BLaER1 treated with 17β-estradiol and CSF1 and Interleukin-3, amounts not matched to agents 10 nM and 100 nM (cell line): ENCODE data around the gene BRINP2.

Experiments used
- H3K27ac ChIP-seq, 11 experiments: shearing (Covaris generic); formaldehyde crosslinking; 2 replicates each; pipeline ENCODE4 v1.8.1; 2022
- H3K27me3 ChIP-seq, 11 experiments: shearing (Covaris generic); formaldehyde crosslinking; 2 replicates each; pipeline ENCODE4 v1.8.1; 2022
- H3K36me3 ChIP-seq, 11 experiments: shearing (Covaris generic); formaldehyde crosslinking; 2 replicates each; pipeline ENCODE4 v1.8.1; 2022
- H3K4me1 ChIP-seq, 10 experiments: shearing (Covaris generic); formaldehyde crosslinking; 2 replicates each; pipeline ENCODE4 v1.8.1; 2022
- H3K4me2 ChIP-seq, 11 experiments: shearing (Covaris generic); formaldehyde crosslinking; 2 replicates each; pipeline ENCODE4 v1.8.1; 2022
- H3K4me3 ChIP-seq, 10 experiments: shearing (Covaris generic); formaldehyde crosslinking; 2 replicates each; pipeline ENCODE4 v1.8.1; 2022
- H3K9ac ChIP-seq, 11 experiments: shearing (Covaris generic); formaldehyde crosslinking; 2 replicates each; pipeline ENCODE4 v1.8.1; 2022
- H3K9me3 ChIP-seq, 11 experiments: shearing (Covaris generic); formaldehyde crosslinking; replicated peaks in 1 of 11; 2 replicates each; pipeline ENCODE4 v1.8.1; 2022
- H4K20me1 ChIP-seq, 11 experiments: shearing (Covaris generic); formaldehyde crosslinking; 2 replicates each; pipeline ENCODE4 v1.8.1; 2022
- Cebpa-rat ChIP-seq, 11 experiments: shearing (Covaris generic); IDR thresholded peaks; 2 replicates each; pipeline ENCODE4 v1.8.1; 2022

The BRINP2 gene

DNA sequence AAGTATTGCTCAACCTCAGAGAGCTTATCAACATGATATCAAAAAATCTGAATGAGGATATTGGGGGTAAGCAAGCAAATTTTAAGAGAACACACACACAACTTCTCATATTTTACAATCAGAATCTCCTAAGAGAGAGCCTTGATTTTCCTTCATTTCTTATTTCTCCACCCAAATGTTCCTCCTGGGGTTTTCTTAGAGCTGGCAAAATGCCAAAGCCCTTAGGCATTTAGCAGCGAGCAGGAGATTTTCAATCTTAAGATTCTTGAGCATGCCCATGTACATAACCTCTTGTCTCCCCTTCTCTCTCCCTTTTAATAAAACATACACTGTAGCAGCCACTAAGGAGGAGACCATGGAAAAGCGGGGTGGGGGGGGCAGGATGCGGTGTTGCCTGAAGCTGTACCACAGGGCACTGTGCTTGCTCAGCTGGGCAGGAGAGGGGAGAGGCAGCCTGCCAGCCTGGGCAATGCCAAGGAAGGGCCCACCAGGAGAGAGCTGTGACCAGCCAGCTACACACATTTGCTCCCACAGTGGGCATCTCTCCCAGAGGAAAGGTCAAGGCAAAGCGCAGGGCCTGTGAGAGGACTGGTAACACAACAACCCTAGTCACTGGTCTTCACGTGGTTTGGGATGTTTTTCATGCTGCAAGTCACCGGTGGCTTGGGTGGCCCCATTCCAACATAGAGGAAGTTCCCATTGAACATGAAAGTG lies 4.3 kb downstream of the BRINP2 start:
- peaks cover 0 to 34% (median 5%) of the 10 kb centered on the region in 10 experiments; a peak in 11 of 20 replicates for H3K4me1 ChIP-seq
- H4K20me1 ChIP-seq, result peaks cover 0 to 6% (median 0%) of the 10 kb centered on the region in 11 experiments; a peak in 1 of 22 replicates
- no peak for TF ChIP-seq Cebpa-rat (IDR thresholded peaks at IDR 0.05)
- H3K4me2 ChIP-seq, result no peak overlapping the region
- no peak overlapping the region for H3K9ac ChIP-seq
- no peak overlapping the region for H3K27ac ChIP-seq
- H3K9me3 ChIP-seq, result peaks cover 0 to 12% (median 7%) of the 10 kb centered on the region in 11 experiments; a peak in 9 of 22 replicates
- no peaks in the 10 kb centered on the region for H3K36me3 ChIP-seq
- no peak overlapping the region for H3K4me3 ChIP-seq
- H3K27me3 ChIP-seq, result peaks cover 26 to 35% (median 34%) of the 10 kb centered on the region in 11 experiments

GRCh38 chr1:177181280-177181630 lies 10.5 kb downstream of the BRINP2 start:
- TF ChIP-seq Cebpa-rat (IDR thresholded peaks at IDR 0.05), result no peak
- peaks cover 5 to 18% (median 9%) of the 10 kb centered on the region in 10 experiments; a peak in 19 of 20 replicates for H3K4me1 ChIP-seq
- peak overlapping the region; percentile 63 to 97 (median 83) for H3K4me2 ChIP-seq
- peaks cover 0 to 11% (median 7%) of the 10 kb centered on the region in 11 experiments; a peak in 10 of 22 replicates for H3K9me3 ChIP-seq
- no peaks in the 10 kb centered on the region for H3K36me3 ChIP-seq
- peak overlapping the region; percentile 38 to 62 (median 41); a peak in 15 of 20 replicates for H3K4me3 ChIP-seq
- peak overlapping the region in 7 of 11 experiments; percentile 4 to 52 (median 38); a peak in 8 of 22 replicates for H3K9ac ChIP-seq
- H3K27me3 ChIP-seq, result peaks cover 0 to 19% (median 13%) of the 10 kb centered on the region in 11 experiments; a peak in 18 of 22 replicates
- H4K20me1 ChIP-seq, result no peaks in the 10 kb centered on the region; a peak in 1 of 22 replicates
- H3K27ac ChIP-seq, result no peak overlapping the region

- peak overlapping the region in 7 of 11 experiments; percentile 4 to 52 (median 38); a peak in 9 of 22 replicates for H3K9ac ChIP-seq
- peak overlapping the region; percentile 63 to 97 (median 83) for H3K4me2 ChIP-seq
Measured at GRCh38 chr1:177181631-177182291, 11.0 kb downstream of the BRINP2 start.

GRCh38 chr1:177183836-177184235 lies 13.1 kb downstream of the BRINP2 start:
- no peaks in the 10 kb centered on the region; a peak in 1 of 22 replicates for H4K20me1 ChIP-seq
- H3K36me3 ChIP-seq, result no peaks in the 10 kb centered on the region
- peaks cover 0 to 17% (median 13%) of the 10 kb centered on the region in 11 experiments; a peak in 18 of 22 replicates for H3K27me3 ChIP-seq
- H3K4me3 ChIP-seq, result no peak overlapping the region
- TF ChIP-seq Cebpa-rat (IDR thresholded peaks at IDR 0.05), result no peak
- peaks cover 0 to 7% (median 0%) of the 10 kb centered on the region in 11 experiments; a peak in 4 of 22 replicates for H3K9me3 ChIP-seq
- H3K4me2 ChIP-seq, result peak overlapping the region in 4 of 11 experiments; percentile 19 to 40 (median 30); a peak in 6 of 22 replicates
- peaks cover 5 to 18% (median 9%) of the 10 kb centered on the region in 10 experiments; a peak in 19 of 20 replicates for H3K4me1 ChIP-seq
- H3K9ac ChIP-seq, result no peak overlapping the region
- no peak overlapping the region for H3K27ac ChIP-seq

More at GRCh38 chr1:177181631-177182291, 11.0 kb downstream of the BRINP2 start:
- Histone ChIP-seq H3K4me3 (peak overlapping the region; percentile 38 to 62 (median 41); a peak in 15 of 20 replicates), H3K4me1 (peaks cover 5 to 18% (median 9%) of the 10 kb centered on the region in 10 experiments; a peak in 19 of 20 replicates), H3K36me3 (no peaks in the 10 kb centered on the region), H3K27ac (no peak overlapping the region), H3K9me3 (peaks cover 0 to 8% (median 4%) of the 10 kb centered on the region in 11 experiments; a peak in 10 of 22 replicates), H3K27me3 (peaks cover 0 to 19% (median 13%) of the 10 kb centered on the region in 11 experiments; a peak in 18 of 22 replicates), H4K20me1 (no peaks in the 10 kb centered on the region; a peak in 1 of 22 replicates)
- no peak for TF ChIP-seq Cebpa-rat (IDR thresholded peaks at IDR 0.05)

GRCh38 chr1:177185209-177185608 lies 14.5 kb downstream of the BRINP2 start:
- Histone ChIP-seq H3K4me3 (no peak overlapping the region), H3K27me3 (peaks cover 0 to 15% (median 13%) of the 10 kb centered on the region in 11 experiments; a peak in 18 of 22 replicates), H3K9me3 (peaks cover 0 to 7% (median 0%) of the 10 kb centered on the region in 11 experiments; a peak in 4 of 22 replicates), H4K20me1 (no peaks in the 10 kb centered on the region), H3K4me1 (peaks cover 5 to 18% (median 9%) of the 10 kb centered on the region in 10 experiments; a peak in 19 of 20 replicates), H3K27ac (no peak overlapping the region), H3K9ac (no peak overlapping the region), H3K4me2 (no peak overlapping the region), H3K36me3 (no peaks in the 10 kb centered on the region)
- TF ChIP-seq Cebpa-rat (IDR thresholded peaks at IDR 0.05), result no peak

DNA sequence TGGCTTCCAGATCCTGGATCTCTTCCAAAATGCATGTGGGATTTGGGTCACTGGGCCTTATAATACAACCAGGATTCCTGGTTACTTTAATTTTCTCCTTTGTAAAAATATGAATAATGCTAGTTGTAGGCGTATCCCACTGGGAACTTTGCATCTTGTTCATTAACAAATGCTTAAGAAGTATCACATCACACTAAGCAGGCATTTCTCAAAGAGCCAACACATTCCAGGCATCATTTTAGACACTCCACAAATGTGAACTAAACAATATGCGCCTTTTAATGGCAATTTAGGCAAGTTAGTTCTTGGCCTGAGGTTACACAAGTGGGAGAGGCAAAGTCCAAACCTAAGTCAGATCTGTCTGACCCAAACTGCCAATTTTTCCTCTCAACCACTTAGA lies 15.9 kb downstream of the BRINP2 start:
- Histone ChIP-seq H4K20me1 (no peaks in the 10 kb centered on the region), H3K9ac (no peak overlapping the region), H3K4me3 (no peak overlapping the region), H3K4me2 (no peak overlapping the region), H3K27ac (no peak overlapping the region), H3K4me1 (peaks cover 0 to 12% (median 3%) of the 10 kb centered on the region in 10 experiments; a peak in 9 of 20 replicates), H3K36me3 (no peaks in the 10 kb centered on the region), H3K9me3 (peaks cover 0 to 7% (median 0%) of the 10 kb centered on the region in 11 experiments; a peak in 4 of 22 replicates), H3K27me3 (peaks cover 0 to 1% (median 0%) of the 10 kb centered on the region in 11 experiments; a peak in 5 of 22 replicates)
- TF ChIP-seq Cebpa-rat (IDR thresholded peaks at IDR 0.05), result no peak

DNA sequence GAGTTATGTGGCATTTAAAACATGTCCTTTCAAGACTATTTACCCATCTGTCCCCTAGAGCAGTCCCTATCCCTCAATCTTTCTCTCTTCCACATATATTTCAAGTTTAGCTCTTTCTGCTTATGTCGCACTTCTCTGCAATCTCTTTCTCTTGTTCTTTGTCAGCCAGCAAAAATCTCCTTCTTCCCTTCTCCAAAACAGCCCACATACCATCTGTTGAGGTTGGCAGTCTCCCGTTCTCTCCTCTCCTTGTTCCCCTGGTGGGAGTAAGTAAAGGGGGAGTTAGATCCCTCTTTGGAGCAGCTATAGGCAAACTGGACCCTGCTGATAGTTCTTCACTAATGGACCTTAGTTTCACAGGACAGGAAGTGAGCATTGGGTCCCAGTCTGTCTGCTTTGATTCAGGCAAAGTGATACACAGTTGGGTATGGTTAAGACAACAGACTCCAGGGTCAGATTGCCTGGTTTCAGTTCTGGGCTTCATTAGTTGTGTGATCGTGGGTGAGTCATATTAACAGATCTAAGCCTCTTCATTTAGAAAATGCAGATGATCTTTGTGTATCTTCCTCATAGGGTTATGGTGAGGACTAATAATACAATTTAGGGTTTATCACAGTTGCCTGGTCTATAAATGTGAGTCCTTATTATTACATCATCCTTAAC lies 19.7 kb downstream of the BRINP2 start:
- no peaks in the 10 kb centered on the region for H3K27me3 ChIP-seq
- H4K20me1 ChIP-seq, result no peaks in the 10 kb centered on the region
- no peak overlapping the region for H3K27ac ChIP-seq
- TF ChIP-seq Cebpa-rat (IDR thresholded peaks at IDR 0.05), result no peak
- H3K4me2 ChIP-seq, result no peak overlapping the region
- no peaks in the 10 kb centered on the region for H3K36me3 ChIP-seq
- H3K4me1 ChIP-seq, result no peaks in the 10 kb centered on the region
- peaks cover 0 to 4% (median 0%) of the 10 kb centered on the region in 11 experiments; a peak in 4 of 22 replicates for H3K9me3 ChIP-seq
- H3K9ac ChIP-seq, result no peak overlapping the region
- H3K4me3 ChIP-seq, result no peak overlapping the region

GRCh38 chr1:177198243-177198642 lies 27.5 kb downstream of the BRINP2 start:
- no peak overlapping the region for H3K4me2 ChIP-seq
- no peak for TF ChIP-seq Cebpa-rat (IDR thresholded peaks at IDR 0.05)

More at GRCh38 chr1:177198243-177198642, 27.5 kb downstream of the BRINP2 start:
- H3K9ac ChIP-seq, result no peak overlapping the region
- H3K4me3 ChIP-seq, result no peak overlapping the region
- H3K4me1 ChIP-seq, result no peaks in the 10 kb centered on the region
- no peaks in the 10 kb centered on the region for H3K36me3 ChIP-seq
- no peak overlapping the region for H3K27ac ChIP-seq
- H3K27me3 ChIP-seq, result no peaks in the 10 kb centered on the region
- H3K9me3 ChIP-seq, result no peaks in the 10 kb centered on the region
- H4K20me1 ChIP-seq, result no peaks in the 10 kb centered on the region
